B cell (primary cell): ENCODE measurements around the gene SLC35B2.

Experiments used
- EZH2 ChIP-seq: IDR thresholded peaks from 2 replicates; pipeline ENCODE4 v1.6.1; 2012; ENCODE audit warnings: borderline replicate concordance, low read depth, mild to moderate bottlenecking, moderate library complexity, low read length; ENCODE audit not compliant: insufficient read depth, poor library complexity, severe bottlenecking
- TF ChIP-seq, protein P1 (sequence below): fragments of 200-600 bp; IDR thresholded peaks from one replicate; pipeline ENCODE4 v1.8.0; 2022; ENCODE audit warnings: antibody characterized with exemption, mild to moderate bottlenecking

DNA sequence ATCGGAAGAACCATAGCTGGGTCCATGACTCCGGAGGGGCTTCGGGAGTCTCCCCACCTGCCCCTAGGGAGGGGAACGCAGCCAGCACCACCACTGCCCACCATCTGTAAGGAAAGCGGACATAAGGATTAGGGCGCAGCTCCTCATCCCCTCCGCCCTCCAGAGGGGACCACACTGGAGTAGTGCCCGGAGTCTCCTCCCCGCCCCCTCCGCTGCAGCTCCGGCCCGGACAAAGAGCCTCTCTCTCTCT lies 628 bp downstream of the SLC35B2 start:
- TF ChIP-seq, protein P1, sequence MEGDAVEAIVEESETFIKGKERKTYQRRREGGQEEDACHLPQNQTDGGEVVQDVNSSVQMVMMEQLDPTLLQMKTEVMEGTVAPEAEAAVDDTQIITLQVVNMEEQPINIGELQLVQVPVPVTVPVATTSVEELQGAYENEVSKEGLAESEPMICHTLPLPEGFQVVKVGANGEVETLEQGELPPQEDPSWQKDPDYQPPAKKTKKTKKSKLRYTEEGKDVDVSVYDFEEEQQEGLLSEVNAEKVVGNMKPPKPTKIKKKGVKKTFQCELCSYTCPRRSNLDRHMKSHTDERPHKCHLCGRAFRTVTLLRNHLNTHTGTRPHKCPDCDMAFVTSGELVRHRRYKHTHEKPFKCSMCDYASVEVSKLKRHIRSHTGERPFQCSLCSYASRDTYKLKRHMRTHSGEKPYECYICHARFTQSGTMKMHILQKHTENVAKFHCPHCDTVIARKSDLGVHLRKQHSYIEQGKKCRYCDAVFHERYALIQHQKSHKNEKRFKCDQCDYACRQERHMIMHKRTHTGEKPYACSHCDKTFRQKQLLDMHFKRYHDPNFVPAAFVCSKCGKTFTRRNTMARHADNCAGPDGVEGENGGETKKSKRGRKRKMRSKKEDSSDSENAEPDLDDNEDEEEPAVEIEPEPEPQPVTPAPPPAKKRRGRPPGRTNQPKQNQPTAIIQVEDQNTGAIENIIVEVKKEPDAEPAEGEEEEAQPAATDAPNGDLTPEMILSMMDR = no peak
- TF ChIP-seq EZH2 = no peak
